ENCODE results near the gene DOK6.

DNA sequence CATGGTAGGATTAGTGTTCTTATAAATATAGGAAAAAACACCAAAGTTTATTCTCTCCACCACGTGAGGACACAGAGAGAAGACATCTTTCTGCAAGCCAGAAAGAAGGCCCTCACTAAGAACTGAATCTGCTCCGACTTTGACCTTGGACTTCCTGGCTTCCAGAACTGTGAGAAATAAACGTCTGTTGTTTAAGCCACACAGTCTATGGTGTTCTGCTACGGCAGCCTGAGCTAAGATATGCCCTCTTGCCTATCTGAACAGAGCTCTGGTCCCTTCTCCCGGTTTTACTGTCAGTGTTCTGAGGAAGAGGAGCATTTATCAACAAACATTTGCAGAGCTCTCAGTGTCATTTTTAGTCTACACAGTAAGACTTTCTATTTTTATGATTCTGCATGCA, 131.3 kb downstream of the DOK6 start:
- TF ChIP-seq EZH2 (IDR thresholded peaks at IDR 0.05; ENCODE audit: borderline replicate concordance, insufficient read depth, low read depth, low read length, poor library complexity, severe bottlenecking), result no peak
- TF ChIP-seq, protein P1, sequence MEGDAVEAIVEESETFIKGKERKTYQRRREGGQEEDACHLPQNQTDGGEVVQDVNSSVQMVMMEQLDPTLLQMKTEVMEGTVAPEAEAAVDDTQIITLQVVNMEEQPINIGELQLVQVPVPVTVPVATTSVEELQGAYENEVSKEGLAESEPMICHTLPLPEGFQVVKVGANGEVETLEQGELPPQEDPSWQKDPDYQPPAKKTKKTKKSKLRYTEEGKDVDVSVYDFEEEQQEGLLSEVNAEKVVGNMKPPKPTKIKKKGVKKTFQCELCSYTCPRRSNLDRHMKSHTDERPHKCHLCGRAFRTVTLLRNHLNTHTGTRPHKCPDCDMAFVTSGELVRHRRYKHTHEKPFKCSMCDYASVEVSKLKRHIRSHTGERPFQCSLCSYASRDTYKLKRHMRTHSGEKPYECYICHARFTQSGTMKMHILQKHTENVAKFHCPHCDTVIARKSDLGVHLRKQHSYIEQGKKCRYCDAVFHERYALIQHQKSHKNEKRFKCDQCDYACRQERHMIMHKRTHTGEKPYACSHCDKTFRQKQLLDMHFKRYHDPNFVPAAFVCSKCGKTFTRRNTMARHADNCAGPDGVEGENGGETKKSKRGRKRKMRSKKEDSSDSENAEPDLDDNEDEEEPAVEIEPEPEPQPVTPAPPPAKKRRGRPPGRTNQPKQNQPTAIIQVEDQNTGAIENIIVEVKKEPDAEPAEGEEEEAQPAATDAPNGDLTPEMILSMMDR (IDR thresholded peaks at IDR 0.05), result no peak

Data from B cell (primary cell).